Ramos (cell line): ENCODE data around the gene SCN4A.
"Not testable (repeated sequence)": the region's sequence is repeated elsewhere in the genome, so short reads cannot be mapped to it uniquely, and the experiment has no call there.

Experiments
- in situ Hi-C: fragments of 300-500 bp; cut with MboI; formaldehyde crosslinking; loops from one replicate; pipeline ENCODE4 v1.14.3; 2022; ENCODE audit warnings: low sequenced_read_pairs; ENCODE audit not compliant: unreplicated experiment

Gene SCN4A

GRCh38 chr17:63987221-63988126, 14.8 kb upstream of the SCN4A start:
- in situ Hi-C loops, result no loop called here

GRCh38 chr17:63986821-63987220, 14.1 kb upstream of the SCN4A start:
- in situ Hi-C loops, result no loop called here

- in situ Hi-C loops, result no loop called here
Measured at GRCh38 chr17:63985387-63986140, 12.8 kb upstream of the SCN4A start.

GRCh38 chr17:63984651-63985386, 12.1 kb upstream of the SCN4A start:
- in situ Hi-C loops, result no loop called here

- in situ Hi-C loops, result no loop called here
Measured at GRCh38 chr17:63984236-63984635, 11.5 kb upstream of the SCN4A start.

- in situ Hi-C loops, result no loop called here
Measured at GRCh38 chr17:63983320-63983719, 10.6 kb upstream of the SCN4A start.

GRCh38 chr17:63982641-63983040, 9.9 kb upstream of the SCN4A start:
- in situ Hi-C loops, result not testable (repeated sequence)

GRCh38 chr17:63978272-63979200, 5.8 kb upstream of the SCN4A start:
- in situ Hi-C loops, result no loop called here

- in situ Hi-C loops, result no loop called here
Measured at GRCh38 chr17:63976702-63977101, 4.0 kb upstream of the SCN4A start.

GRCh38 chr17:63975541-63976092, 2.9 kb upstream of the SCN4A start:
- in situ Hi-C loops, result no loop called here

- in situ Hi-C loops, result no loop called here
Measured at GRCh38 chr17:63974594-63975192, 2.0 kb upstream of the SCN4A start.

- in situ Hi-C loops, result no loop called here
Measured at GRCh38 chr17:63973930-63974593, 1.3 kb upstream of the SCN4A start.

- in situ Hi-C loops, result no loop called here
Measured at GRCh38 chr17:63973247-63973646, 529 bp upstream of the SCN4A start.

GRCh38 chr17:63969278-63969677, 3.4 kb downstream of the SCN4A start:
- in situ Hi-C loops, result no loop called here

- in situ Hi-C loops, result no loop called here
Measured at GRCh38 chr17:63967953-63968352, 4.8 kb downstream of the SCN4A start.

GRCh38 chr17:63966646-63967264, 6.0 kb downstream of the SCN4A start:
- in situ Hi-C loops, result no loop called here

GRCh38 chr17:63963123-63963522, 9.6 kb downstream of the SCN4A start:
- in situ Hi-C loops, result no loop called here

- in situ Hi-C loops, result no loop called here
Measured at GRCh38 chr17:63962298-63962744, 10.4 kb downstream of the SCN4A start.
